Stimulated activated CD4-positive, alpha-beta T cell treated with anti-CD3 and anti-CD28 coated beads, TNF-alpha, amount 100 ng/mL, for 1 hour (primary cell): ENCODE data around the gene DGKI.

Experiments
- DNase-seq, 3 donors: peaks; one replicate each; pipeline ENCODE4 v3.0.0-alpha.2; 2020; ENCODE audit warnings: low read depth in 3 of 3, low spot score in 1 of 3

DGKI gene

GRCh38 chr7:137846827-137847567 lies at the start of gene DGKI:
DGKI (minus strand) TSS chr7:137846974.
- no peak for DNase-seq

- DNase-seq, result no peak
Measured at GRCh38 chr7:137895301-137896221, 48.8 kb upstream of the DGKI start.

GRCh38 chr7:137893143-137893742 lies 46.5 kb upstream of the DGKI start:
- no peak for DNase-seq

- DNase-seq, result no peak
Measured at GRCh38 chr7:137891016-137891655, 44.4 kb upstream of the DGKI start.

- DNase-seq, result no peak
Measured at GRCh38 chr7:137890449-137890921, 43.7 kb upstream of the DGKI start.

- no peak for DNase-seq
Measured at GRCh38 chr7:137888241-137888640, 41.5 kb upstream of the DGKI start.

GRCh38 chr7:137886746-137887145 lies 40.0 kb upstream of the DGKI start:
- DNase-seq, result no peak

- no peak for DNase-seq
Measured at GRCh38 chr7:137886281-137886680, 39.5 kb upstream of the DGKI start.

- DNase-seq, result no peak
Measured at GRCh38 chr7:137885678-137886077, 38.9 kb upstream of the DGKI start.

GRCh38 chr7:137882806-137883205 lies 36.0 kb upstream of the DGKI start:
- no peak for DNase-seq

- DNase-seq, result no peak
Measured at GRCh38 chr7:137882261-137882668, 35.5 kb upstream of the DGKI start.

- no peak for DNase-seq
Measured at GRCh38 chr7:137881607-137882260, 35.0 kb upstream of the DGKI start.

- DNase-seq, result no peak
Measured at GRCh38 chr7:137880432-137880831, 33.7 kb upstream of the DGKI start.

- no peak for DNase-seq
Measured at GRCh38 chr7:137879357-137880158, 32.8 kb upstream of the DGKI start.

- no peak for DNase-seq
Measured at GRCh38 chr7:137878333-137878961, 31.7 kb upstream of the DGKI start.

GRCh38 chr7:137877027-137877675 lies 30.4 kb upstream of the DGKI start:
- DNase-seq, result no peak

GRCh38 chr7:137875746-137876145 lies 29.0 kb upstream of the DGKI start:
- DNase-seq, result no peak

- DNase-seq, result no peak
Measured at GRCh38 chr7:137873979-137874777, 27.4 kb upstream of the DGKI start.
